GM18873 (cell line): ENCODE results near the gene SYNGR3.
A peak's percentile ranks its signal among the peaks of the same experiment; 100 is the strongest.
"Not testable (repeated sequence)": the region's sequence is repeated elsewhere in the genome, so short reads cannot be mapped to it uniquely, and the experiment has no call there.

Experiments
- ATAC-seq: cut with Tn5 transposase; IDR thresholded peaks from one replicate; pipeline ENCODE4 v1.9.1; 2021; ENCODE audit warnings: mild to moderate bottlenecking, moderate library complexity, moderate number of reproducible peaks; ENCODE audit not compliant: unreplicated experiment, low FRiP score

The SYNGR3 gene

GRCh38 chr16:1989209-1990100 is at the start of gene SYNGR3:
TSS of gene SYNGR3 (plus strand) at chr16:1989970. CDS start at chr16:1990103, 133 bp downstream.
- no peak for ATAC-seq

GRCh38 chr16:1940273-1941161 is 49.3 kb upstream of the SYNGR3 start:
- ATAC-seq, result no peak

GRCh38 chr16:1941162-1942046 is 48.4 kb upstream of the SYNGR3 start:
- no peak for ATAC-seq

GRCh38 chr16:1942047-1942809 is 47.5 kb upstream of the SYNGR3 start:
- no peak for ATAC-seq

GRCh38 chr16:1942810-1943726 is 46.7 kb upstream of the SYNGR3 start, which contains the start of gene MSRB1:
TSS of gene MSRB1 (minus strand) at chr16:1943199. CDS start at chr16:1943156, 43 bp downstream.
- ATAC-seq, result peak; percentile 82

GRCh38 chr16:1944612-1945199 is 45.1 kb upstream of the SYNGR3 start:
- no peak for ATAC-seq

- ATAC-seq, result no peak
Measured at GRCh38 chr16:1945559-1946391, 44.0 kb upstream of the SYNGR3 start.

- ATAC-seq, result no peak
Measured at GRCh38 chr16:1946495-1947368, 43.0 kb upstream of the SYNGR3 start.

- no peak for ATAC-seq
Measured at GRCh38 chr16:1947369-1947670, 42.5 kb upstream of the SYNGR3 start.

- ATAC-seq, result no peak
Measured at GRCh38 chr16:1949507-1949906, 40.3 kb upstream of the SYNGR3 start.

- ATAC-seq, result no peak
Measured at GRCh38 chr16:1950047-1950446, 39.7 kb upstream of the SYNGR3 start.

- no peak for ATAC-seq
Measured at GRCh38 chr16:1950559-1950958, 39.2 kb upstream of the SYNGR3 start.

GRCh38 chr16:1953734-1954133 is 36.0 kb upstream of the SYNGR3 start:
- ATAC-seq, result no peak

- ATAC-seq, result not testable (repeated sequence)
Measured at GRCh38 chr16:1957434-1958142, 32.2 kb upstream of the SYNGR3 start.

- not testable (repeated sequence) for ATAC-seq
Measured at GRCh38 chr16:1958143-1958491, 31.7 kb upstream of the SYNGR3 start.

GRCh38 chr16:1958715-1959268 is 31.0 kb upstream of the SYNGR3 start:
- no peak for ATAC-seq
